GM23338 (cell line): ENCODE results near the gene VMP1. TPM values are rescaled to one million over a fixed set of nuclear protein-coding genes. Genes with fewer than 3 reads are reported as not detected.

Source experiments
- ATAC-seq: fragments of 200-7000 bp; cut with Tn5 transposase; 3 replicates; pipeline ENCODE4 v1.9.1; 2020
- DNase-seq: peaks from one replicate; pipeline ENCODE4 v3.0.0-alpha.2; 2015; ENCODE audit warnings: low spot score
- H2AFZ ChIP-seq: fragments of 200-600 bp; sonication (generic); 2 replicates; pipeline ENCODE4 v1.8.0; 2016; ENCODE audit warnings: antibody characterized with exemption, mild to moderate bottlenecking, moderate library complexity
- H3F3A ChIP-seq: fragments of 200-600 bp; sonication (generic); replicated peaks from 2 replicates; pipeline ENCODE4 v1.8.0; 2017; ENCODE audit warnings: antibody characterized with exemption, mixed run types, low read depth
- H3K27ac ChIP-seq: fragments of 200-600 bp; sonication (generic); 2 replicates; pipeline ENCODE4 v1.6.1; 2016; ENCODE audit warnings: low read depth
- H3K27me3 ChIP-seq: fragments of 200-600 bp; sonication (generic); 2 replicates; pipeline ENCODE4 v1.8.0; 2016; ENCODE audit warnings: mild to moderate bottlenecking, mixed run types, moderate library complexity; ENCODE audit not compliant: insufficient read depth
- H3K36me3 ChIP-seq: fragments of 200-600 bp; sonication (generic); 2 replicates; pipeline ENCODE4 v1.8.0; 2016; ENCODE audit warnings: mild to moderate bottlenecking; ENCODE audit not compliant: insufficient read depth
- H3K4me1 ChIP-seq: fragments of 200-600 bp; sonication (generic); 2 replicates; pipeline ENCODE4 v1.8.0; 2016; ENCODE audit warnings: mild to moderate bottlenecking, moderate library complexity; ENCODE audit not compliant: insufficient read depth
- H3K4me2 ChIP-seq: fragments of 200-600 bp; sonication (generic); 2 replicates; pipeline ENCODE4 v1.7.1; 2017; ENCODE audit warnings: mixed run types
- H3K4me3 ChIP-seq: fragments of 200-600 bp; sonication (generic); 2 replicates; pipeline ENCODE4 v1.6.1; 2016; ENCODE audit warnings: mixed run types
- H3K79me2 ChIP-seq: fragments of 200-600 bp; sonication (generic); replicated peaks from 2 replicates; pipeline ENCODE4 v1.8.0; 2017; ENCODE audit warnings: mild to moderate bottlenecking; ENCODE audit not compliant: insufficient read depth
- H3K9me2 ChIP-seq: fragments of 200-600 bp; sonication (generic); 2 replicates; pipeline ENCODE4 v1.8.0; 2017; ENCODE audit not compliant: insufficient read depth
- H4K20me1 ChIP-seq: fragments of 200-600 bp; sonication (generic); replicated peaks from 2 replicates; pipeline ENCODE4 v1.8.0; 2017; ENCODE audit warnings: mild to moderate bottlenecking; ENCODE audit not compliant: insufficient read depth
- H3K27ac Mint-ChIP-seq: 2 replicates; pipeline ENCODE4 v1.8.0; 2020; ENCODE audit warnings: inconsistent platforms, mild to moderate bottlenecking, moderate library complexity, mixed read lengths
- H3K27me3 Mint-ChIP-seq: 3 replicates; pipeline ENCODE4 v1.8.0; 2022; ENCODE audit warnings: low read depth, mild to moderate bottlenecking, moderate library complexity, mixed read lengths, inconsistent platforms; ENCODE audit not compliant: insufficient read depth, poor library complexity
- H3K36me3 Mint-ChIP-seq: 3 replicates; pipeline ENCODE4 v1.8.0; 2021; ENCODE audit warnings: low read depth, mild to moderate bottlenecking, inconsistent platforms, moderate library complexity, mixed read lengths
- H3K4me1 Mint-ChIP-seq: 3 replicates; pipeline ENCODE4 v1.8.0; 2020; ENCODE audit warnings: mild to moderate bottlenecking, inconsistent platforms, mixed read lengths
- H3K4me3 Mint-ChIP-seq: 3 replicates; pipeline ENCODE4 v1.8.0; 2021; ENCODE audit warnings: moderate library complexity, mild to moderate bottlenecking, inconsistent platforms, mixed read lengths
- H3K9me3 Mint-ChIP-seq: 3 replicates; pipeline ENCODE4 v1.8.0; 2020; ENCODE audit warnings: moderate library complexity, mild to moderate bottlenecking, inconsistent platforms, mixed read lengths
- CREB1 ChIP-seq: fragments of 250-450 bp; sonication (Bioruptor Pico); IDR thresholded peaks from 2 replicates; pipeline ENCODE4 v1.5.0; 2020; ENCODE audit warnings: low read depth, mild to moderate bottlenecking, moderate library complexity
- CTCF ChIP-seq, 2 experiments: fragments of 200-600 bp in 1 of 2; sonication (generic) in 1 of 2; conservative IDR thresholded peaks; 2 replicates each; pipeline versions ENCODE4 v1.5.1 to v1.6.1; 2016 to 2017; ENCODE audit warnings: antibody characterized with exemption in 2 of 2, low read depth in 2 of 2, mild to moderate bottlenecking in 2 of 2, moderate library complexity in 1 of 2
- ETS1 ChIP-seq: IDR thresholded peaks from 2 replicates; pipeline ENCODE4 v1.6.1; 2016; ENCODE audit warnings: antibody characterized with exemption
- EZH2 ChIP-seq: fragments of 200-600 bp; sonication (generic); IDR thresholded peaks from one replicate; pipeline ENCODE4 v1.8.0; 2017; ENCODE audit warnings: antibody characterized with exemption, mild to moderate bottlenecking, low read depth; ENCODE audit not compliant: unreplicated experiment
- JUNB ChIP-seq: IDR thresholded peaks from one replicate; pipeline ENCODE4 v1.6.1; 2016; ENCODE audit warnings: antibody characterized with exemption; ENCODE audit not compliant: unreplicated experiment
- NANOG ChIP-seq: IDR thresholded peaks from 2 replicates; pipeline ENCODE4 v1.6.1; 2016; ENCODE audit warnings: antibody characterized with exemption, borderline replicate concordance
- POLR2AphosphoS5 ChIP-seq: IDR thresholded peaks from 2 replicates; pipeline ENCODE4 v1.6.1; 2016; ENCODE audit warnings: antibody characterized with exemption, low read depth
- REST ChIP-seq: IDR thresholded peaks from one replicate; pipeline ENCODE4 v1.6.1; 2018; ENCODE audit warnings: antibody characterized with exemption; ENCODE audit not compliant: unreplicated experiment
- ZNF114 ChIP-seq: fragments of 250-450 bp; sonication (Bioruptor Pico); IDR thresholded peaks from 2 replicates; pipeline ENCODE4 v1.5.0; 2020; ENCODE audit warnings: mild to moderate bottlenecking, moderate library complexity
- ZNF331 ChIP-seq: fragments of 250-450 bp; sonication (Bioruptor Pico); IDR thresholded peaks from 2 replicates; pipeline ENCODE4 v1.5.0; 2020; ENCODE audit warnings: low read depth, mild to moderate bottlenecking, moderate library complexity
- polyA plus RNA-seq: library from polyadenylated mRNA; unstranded; fragments of >200 nt; fragmentation: Nextera tagmentation; extraction: Ambion mirVana; gene quantifications from 2 replicates; pipeline ENCODE4 v1.2.1, GENCODE V29; 2016
- total RNA-seq: library from RNA; depleted of rRNA; stranded (reverse); fragments of >200 nt; shearing (Covaris generic); gene quantifications from 2 replicates; pipeline ENCODE4 v1.2.3, GENCODE V29; 2014

VMP1 gene
- total and polyA plus RNA-seq, 2 experiments from 2014 or later = 70.1 to 112 TPM

- no peak for TF ChIP-seq ETS1
- TF ChIP-seq JUNB = no peak
- no peak for TF ChIP-seq ZNF331
- no peak for TF ChIP-seq CREB1
- TF ChIP-seq POLR2AphosphoS5 = no peak
- no peak for TF ChIP-seq ZNF114
- no peak for TF ChIP-seq CTCF (conservative IDR thresholded peaks at IDR 0.05; ENCODE audit: low read depth in 2 of 2)
- TF ChIP-seq NANOG = no peak
- TF ChIP-seq EZH2 = no peak
Observed at GRCh38 chr17:59666235-59666634, 41.2 kb upstream of the VMP1 start (continued).

- Mint-ChIP-seq H3K27me3 (no peaks in the 10 kb centered on the region), H3K4me1 (no peaks in the 10 kb centered on the region), H3K4me3 (no peak overlapping the region), H3K36me3 (peaks cover 66% of the 10 kb centered on the region), H3K27ac (no peak overlapping the region), H3K9me3 (no peaks in the 10 kb centered on the region)
- Histone ChIP-seq H3K36me3 (peaks cover 65% of the 10 kb centered on the region), H3K4me2 (no peak overlapping the region), H3K27me3 (no peaks in the 10 kb centered on the region), H3K9me2 (no peaks in the 10 kb centered on the region), H3K27ac (no peak overlapping the region), H4K20me1 (0 out of 2 replicates have a peak, but pooled peaks cover 6% of the 10 kb centered on the region), H3F3A (no peaks in the 10 kb centered on the region), H3K79me2 (peaks cover 8% of the 10 kb centered on the region; the same call in 1 of the 2 replicates), H2AFZ (no peak overlapping the region), H3K4me1 (no peaks in the 10 kb centered on the region), H3K4me3 (no peak overlapping the region)
- no peak for TF ChIP-seq REST
- no peak for ATAC-seq
- no peak for DNase-seq
Observed at GRCh38 chr17:59668816-59669215, 38.6 kb upstream of the VMP1 start.
